IMR-90 (cell line): Measurements from ENCODE around the gene PPP1R16B.

ENCODE experiments used
- BHLHE40 ChIP-seq: fragments of 150-350 bp; IDR thresholded peaks from 2 replicates; pipeline ENCODE4 v1.6.1; 2016; ENCODE audit warnings: mild to moderate bottlenecking, low read depth, low read length
- FOS ChIP-seq: fragments of 150-350 bp; IDR thresholded peaks from 2 replicates; pipeline ENCODE4 v1.6.1; 2016; ENCODE audit warnings: low read depth, low read length
- MAFK ChIP-seq: IDR thresholded peaks from 2 replicates; pipeline ENCODE4 v1.6.1; 2012; ENCODE audit warnings: low read depth, low read length, improper control_type of control experiment
- POLR2A ChIP-seq: IDR thresholded peaks from 2 replicates; pipeline ENCODE4 v1.6.1; 2012; ENCODE audit warnings: mild to moderate bottlenecking, low read depth, low read length
- RAD21 ChIP-seq: IDR thresholded peaks from 2 replicates; pipeline ENCODE4 v1.6.1; 2012; ENCODE audit warnings: low read length, improper control_type of control experiment
- SMC3 ChIP-seq: fragments of 150-350 bp; IDR thresholded peaks from 2 replicates; pipeline ENCODE4 v1.6.1; 2016; ENCODE audit warnings: low read depth, mild to moderate bottlenecking, antibody characterized with exemption, low read length, moderate library complexity
- TF ChIP-seq, protein P1 (sequence below): conservative IDR thresholded peaks from 2 replicates; pipeline ENCODE4 v1.5.1; 2012; ENCODE audit warnings: mild to moderate bottlenecking, low read depth, low read length, improper control_type of control experiment

DNA sequence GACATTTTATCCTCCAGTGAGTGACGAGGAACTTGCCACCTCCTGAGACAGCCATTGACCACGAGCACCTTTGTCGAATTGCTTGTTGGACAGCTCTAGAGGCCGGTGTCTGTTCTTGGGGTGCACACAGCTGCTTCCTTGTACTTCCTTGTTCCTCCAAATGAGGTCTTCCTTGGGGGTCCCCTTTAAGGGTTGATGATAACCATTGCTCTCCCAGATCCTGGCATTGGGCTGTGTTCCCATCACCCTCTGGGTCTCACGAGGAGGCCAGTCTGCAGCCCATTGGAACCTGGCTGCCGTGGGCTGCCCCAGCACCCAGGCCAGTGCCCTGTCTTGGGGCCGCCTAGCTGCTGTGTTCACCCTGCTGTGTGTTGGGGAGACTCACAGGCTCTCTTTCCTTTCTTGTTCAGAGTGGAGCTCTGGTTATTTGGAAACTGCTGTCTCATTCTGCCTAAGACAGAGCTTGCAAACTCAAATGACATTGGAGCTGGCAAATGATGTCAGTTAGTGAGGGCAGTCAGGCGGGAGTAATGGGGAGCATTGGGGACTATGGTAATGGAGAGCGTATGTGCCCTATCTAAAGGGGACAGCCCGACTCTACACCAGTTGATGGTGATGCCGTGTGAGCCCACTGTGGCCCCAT, 25.7 kb downstream of the PPP1R16B start:
- TF ChIP-seq, protein P1, sequence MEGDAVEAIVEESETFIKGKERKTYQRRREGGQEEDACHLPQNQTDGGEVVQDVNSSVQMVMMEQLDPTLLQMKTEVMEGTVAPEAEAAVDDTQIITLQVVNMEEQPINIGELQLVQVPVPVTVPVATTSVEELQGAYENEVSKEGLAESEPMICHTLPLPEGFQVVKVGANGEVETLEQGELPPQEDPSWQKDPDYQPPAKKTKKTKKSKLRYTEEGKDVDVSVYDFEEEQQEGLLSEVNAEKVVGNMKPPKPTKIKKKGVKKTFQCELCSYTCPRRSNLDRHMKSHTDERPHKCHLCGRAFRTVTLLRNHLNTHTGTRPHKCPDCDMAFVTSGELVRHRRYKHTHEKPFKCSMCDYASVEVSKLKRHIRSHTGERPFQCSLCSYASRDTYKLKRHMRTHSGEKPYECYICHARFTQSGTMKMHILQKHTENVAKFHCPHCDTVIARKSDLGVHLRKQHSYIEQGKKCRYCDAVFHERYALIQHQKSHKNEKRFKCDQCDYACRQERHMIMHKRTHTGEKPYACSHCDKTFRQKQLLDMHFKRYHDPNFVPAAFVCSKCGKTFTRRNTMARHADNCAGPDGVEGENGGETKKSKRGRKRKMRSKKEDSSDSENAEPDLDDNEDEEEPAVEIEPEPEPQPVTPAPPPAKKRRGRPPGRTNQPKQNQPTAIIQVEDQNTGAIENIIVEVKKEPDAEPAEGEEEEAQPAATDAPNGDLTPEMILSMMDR = no peak
- TF ChIP-seq BHLHE40 = no peak
- no peak for TF ChIP-seq POLR2A
- TF ChIP-seq SMC3 = no peak
- TF ChIP-seq FOS = no peak
- no peak for TF ChIP-seq MAFK
- no peak for TF ChIP-seq RAD21
